Measurements from ENCODE around the gene GLI3. TPM values are rescaled to one million over a fixed set of nuclear protein-coding genes. Genes with fewer than 3 reads are reported as not detected.

GLI3 gene
- total RNA-seq, 1 donor from 2014 or later = 27.7 TPM

DNA sequence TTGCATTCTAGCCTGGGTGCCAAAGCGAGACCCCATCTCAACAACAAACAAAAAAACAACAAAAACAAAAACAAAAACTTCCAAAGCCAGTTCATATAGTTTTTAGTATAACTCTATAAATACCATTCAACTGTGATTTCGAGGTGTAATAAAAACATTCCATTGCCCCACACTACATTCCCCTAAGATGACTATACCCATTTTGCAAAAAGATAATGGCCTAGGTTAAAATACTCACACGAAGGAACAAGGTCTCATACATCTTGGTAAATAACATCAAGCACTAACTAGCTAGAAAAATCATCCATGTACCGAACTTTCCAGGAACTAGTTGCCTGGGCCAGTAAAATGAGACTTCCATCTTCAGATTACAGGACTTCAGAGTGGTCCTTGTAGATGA is 55.4 kb downstream of the GLI3 start:
- Mint-ChIP-seq H3K9me3 (ENCODE audit: unreplicated experiment) (peaks cover 7% of the 10 kb centered on the region), H3K36me3 (ENCODE audit: low read depth, unreplicated experiment) (peaks cover 27% of the 10 kb centered on the region), H3K27me3 (ENCODE audit: low read depth, unreplicated experiment) (peaks cover 2% of the 10 kb centered on the region), H3K27ac (ENCODE audit: unreplicated experiment) (no peak overlapping the region), H3K4me1 (ENCODE audit: low read depth, unreplicated experiment) (peaks cover 4% of the 10 kb centered on the region), H3K4me3 (ENCODE audit: unreplicated experiment) (no peak overlapping the region)
- H3K9ac ChIP-seq (ENCODE audit: low read length) = no peak overlapping the region
- DNase-seq (ENCODE audit: low read depth) = peak; percentile 42
- no peaks in the 10 kb centered on the region for H3K9me3 ChIP-seq (ENCODE audit: insufficient read depth, low read depth, low read length)
- no peaks in the 10 kb centered on the region for H3K4me1 ChIP-seq (ENCODE audit: insufficient read depth, low read length)
- no peaks in the 10 kb centered on the region for H3K27me3 ChIP-seq (ENCODE audit: insufficient read depth, low read length)
- H4K20me1 ChIP-seq (ENCODE audit: insufficient read depth, low read length) = peaks cover 36% of the 10 kb centered on the region
- no peak overlapping the region for H2AFZ ChIP-seq (ENCODE audit: low read depth, low read length)
- H3K27ac ChIP-seq (ENCODE audit: low read depth, low read length) = no peak overlapping the region
- TF ChIP-seq EZH2 (IDR thresholded peaks at IDR 0.05; ENCODE audit: insufficient read depth, low read length) = no peak
- TF ChIP-seq, protein P1, sequence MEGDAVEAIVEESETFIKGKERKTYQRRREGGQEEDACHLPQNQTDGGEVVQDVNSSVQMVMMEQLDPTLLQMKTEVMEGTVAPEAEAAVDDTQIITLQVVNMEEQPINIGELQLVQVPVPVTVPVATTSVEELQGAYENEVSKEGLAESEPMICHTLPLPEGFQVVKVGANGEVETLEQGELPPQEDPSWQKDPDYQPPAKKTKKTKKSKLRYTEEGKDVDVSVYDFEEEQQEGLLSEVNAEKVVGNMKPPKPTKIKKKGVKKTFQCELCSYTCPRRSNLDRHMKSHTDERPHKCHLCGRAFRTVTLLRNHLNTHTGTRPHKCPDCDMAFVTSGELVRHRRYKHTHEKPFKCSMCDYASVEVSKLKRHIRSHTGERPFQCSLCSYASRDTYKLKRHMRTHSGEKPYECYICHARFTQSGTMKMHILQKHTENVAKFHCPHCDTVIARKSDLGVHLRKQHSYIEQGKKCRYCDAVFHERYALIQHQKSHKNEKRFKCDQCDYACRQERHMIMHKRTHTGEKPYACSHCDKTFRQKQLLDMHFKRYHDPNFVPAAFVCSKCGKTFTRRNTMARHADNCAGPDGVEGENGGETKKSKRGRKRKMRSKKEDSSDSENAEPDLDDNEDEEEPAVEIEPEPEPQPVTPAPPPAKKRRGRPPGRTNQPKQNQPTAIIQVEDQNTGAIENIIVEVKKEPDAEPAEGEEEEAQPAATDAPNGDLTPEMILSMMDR (IDR thresholded peaks at IDR 0.05; ENCODE audit: insufficient read depth, low read depth, low read length) = no peak
- FAIRE-seq = peak; percentile 37
- no peaks in the 10 kb centered on the region for H3K36me3 ChIP-seq (ENCODE audit: insufficient read depth, low read length)
- no peak overlapping the region for H3K4me2 ChIP-seq (ENCODE audit: low read length)
- H3K79me2 ChIP-seq (ENCODE audit: insufficient read depth, low read length) = peaks cover 45% of the 10 kb centered on the region
- no peak overlapping the region for H3K4me3 ChIP-seq (ENCODE audit: insufficient read depth, low read depth, low read length)

DNA sequence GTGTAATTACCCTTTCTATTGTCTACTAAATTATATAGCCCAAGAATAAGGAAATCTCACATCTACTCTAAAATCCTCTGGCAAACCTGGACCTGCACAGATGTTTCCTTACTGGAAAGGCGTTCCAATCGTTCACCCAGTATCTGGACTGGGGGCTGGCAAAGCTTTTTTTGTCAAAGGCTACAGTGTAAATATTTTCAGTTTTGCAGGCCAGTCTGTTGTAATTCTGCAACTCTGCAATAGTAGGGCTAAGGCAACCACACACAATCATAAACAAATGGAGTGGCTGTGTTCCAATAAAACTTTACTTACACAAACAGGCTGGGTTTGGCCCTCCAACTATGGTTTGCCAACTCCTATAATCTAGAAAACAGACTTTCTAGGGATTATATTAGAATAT is 56.2 kb downstream of the GLI3 start:
- Histone ChIP-seq H3K4me2 (ENCODE audit: low read length) (no peak overlapping the region), H4K20me1 (ENCODE audit: insufficient read depth, low read length) (peaks cover 40% of the 10 kb centered on the region), H2AFZ (ENCODE audit: low read depth, low read length) (no peak overlapping the region), H3K79me2 (ENCODE audit: insufficient read depth, low read length) (peaks cover 48% of the 10 kb centered on the region), H3K9me3 (ENCODE audit: insufficient read depth, low read depth, low read length) (no peaks in the 10 kb centered on the region), H3K9ac (ENCODE audit: low read length) (no peak overlapping the region), H3K4me3 (ENCODE audit: insufficient read depth, low read depth, low read length) (no peak overlapping the region), H3K27me3 (ENCODE audit: insufficient read depth, low read length) (no peaks in the 10 kb centered on the region), H3K36me3 (ENCODE audit: insufficient read depth, low read length) (no peaks in the 10 kb centered on the region), H3K27ac (ENCODE audit: low read depth, low read length) (no peak overlapping the region), H3K4me1 (ENCODE audit: insufficient read depth, low read length) (no peaks in the 10 kb centered on the region)
- TF ChIP-seq, protein P1 (IDR thresholded peaks at IDR 0.05; ENCODE audit: insufficient read depth, low read depth, low read length) = no peak
- TF ChIP-seq EZH2 (IDR thresholded peaks at IDR 0.05; ENCODE audit: insufficient read depth, low read length) = no peak
- FAIRE-seq (no peak), DNase-seq (ENCODE audit: low read depth) (no peak)
- Mint-ChIP-seq H3K27me3 (ENCODE audit: low read depth, unreplicated experiment) (peaks cover 2% of the 10 kb centered on the region), H3K27ac (ENCODE audit: unreplicated experiment) (no peak overlapping the region), H3K4me3 (ENCODE audit: unreplicated experiment) (no peak overlapping the region), H3K36me3 (ENCODE audit: low read depth, unreplicated experiment) (peaks cover 27% of the 10 kb centered on the region), H3K9me3 (ENCODE audit: unreplicated experiment) (peaks cover 5% of the 10 kb centered on the region), H3K4me1 (ENCODE audit: low read depth, unreplicated experiment) (peaks cover 6% of the 10 kb centered on the region)

DNA sequence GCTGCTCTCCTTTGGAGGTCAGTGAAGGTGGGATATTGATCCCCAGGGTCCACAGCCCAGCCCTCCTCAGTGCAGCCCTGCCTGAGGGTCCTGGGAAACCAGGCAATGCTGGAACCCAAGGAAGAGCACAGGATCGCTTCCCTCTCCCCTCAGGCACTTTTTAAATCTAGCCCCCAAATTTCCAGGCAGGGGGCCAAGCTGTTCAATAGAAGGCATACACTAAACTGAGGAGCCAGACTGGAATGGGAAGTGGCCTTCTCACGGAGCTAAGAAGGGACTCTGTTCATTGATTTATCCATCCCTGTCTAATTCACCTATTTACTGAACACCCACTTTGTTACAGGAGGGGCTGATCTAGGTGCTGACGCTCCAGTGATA is 60.3 kb downstream of the GLI3 start:
- H3K27me3 Mint-ChIP-seq (ENCODE audit: low read depth, unreplicated experiment) = no peaks in the 10 kb centered on the region
- Histone ChIP-seq H3K27ac (ENCODE audit: low read depth, low read length) (no peak overlapping the region), H3K4me2 (ENCODE audit: low read length) (no peak overlapping the region), H3K79me2 (ENCODE audit: insufficient read depth, low read length) (peaks cover 37% of the 10 kb centered on the region), H3K27me3 (ENCODE audit: insufficient read depth, low read length) (no peaks in the 10 kb centered on the region), H4K20me1 (ENCODE audit: insufficient read depth, low read length) (peaks cover 25% of the 10 kb centered on the region), H3K4me1 (ENCODE audit: insufficient read depth, low read length) (no peaks in the 10 kb centered on the region), H3K9ac (ENCODE audit: low read length) (no peak overlapping the region), H3K36me3 (ENCODE audit: insufficient read depth, low read length) (no peaks in the 10 kb centered on the region), H3K4me3 (ENCODE audit: insufficient read depth, low read depth, low read length) (no peak overlapping the region), H2AFZ (ENCODE audit: low read depth, low read length) (no peak overlapping the region), H3K9me3 (ENCODE audit: insufficient read depth, low read depth, low read length) (no peaks in the 10 kb centered on the region)
- DNase-seq (ENCODE audit: low read depth) (no peak), FAIRE-seq (no peak)
- TF ChIP-seq, protein P1 (IDR thresholded peaks at IDR 0.05; ENCODE audit: insufficient read depth, low read depth, low read length) = no peak
- TF ChIP-seq EZH2 (IDR thresholded peaks at IDR 0.05; ENCODE audit: insufficient read depth, low read length) = no peak
- peaks cover 22% of the 10 kb centered on the region for H3K36me3 Mint-ChIP-seq (ENCODE audit: low read depth, unreplicated experiment)
- H3K9me3 Mint-ChIP-seq (ENCODE audit: unreplicated experiment) = peaks cover 5% of the 10 kb centered on the region
- H3K27ac Mint-ChIP-seq (ENCODE audit: unreplicated experiment) = no peak overlapping the region
- peaks cover 2% of the 10 kb centered on the region for H3K4me1 Mint-ChIP-seq (ENCODE audit: low read depth, unreplicated experiment)
- H3K4me3 Mint-ChIP-seq (ENCODE audit: unreplicated experiment) = no peak overlapping the region
